GM12878 (cell line): ENCODE data around the gene NRG2. TPM values are rescaled to one million over a fixed set of nuclear protein-coding genes. Genes with fewer than 3 reads are reported as not detected.

Source experiments
- ASH2L ChIP-seq: fragments of 300-600, 200-600 bp; sonication (generic); IDR thresholded peaks from 2 replicates; pipeline ENCODE4 v1.6.1; 2017; ENCODE audit warnings: low read depth, mild to moderate bottlenecking, borderline replicate concordance
- ATF7 ChIP-seq: fragments of 450-650 bp; IDR thresholded peaks from 2 replicates; pipeline ENCODE4 v1.6.1; 2016; ENCODE audit warnings: low read depth, mild to moderate bottlenecking
- BACH1 ChIP-seq: fragments of 450-650 bp; IDR thresholded peaks from 2 replicates; pipeline ENCODE4 v1.6.1; 2017; ENCODE audit warnings: mild to moderate bottlenecking, borderline replicate concordance
- CHD2 ChIP-seq: IDR thresholded peaks from 2 replicates; pipeline ENCODE4 v1.6.1; 2011; ENCODE audit warnings: low read depth, low read length, improper control_type of control experiment, borderline replicate concordance
- CHD4 ChIP-seq: fragments of 200-600 bp; sonication (generic); IDR thresholded peaks from 2 replicates; pipeline ENCODE4 v1.6.1; 2016; ENCODE audit warnings: mild to moderate bottlenecking
- CREM ChIP-seq: IDR thresholded peaks from 2 replicates; pipeline ENCODE4 v1.6.1; 2014; ENCODE audit warnings: antibody characterized with exemption, low read depth
- DPF2 ChIP-seq: fragments of 450-650 bp; IDR thresholded peaks from 2 replicates; pipeline ENCODE4 v1.6.1; 2017; ENCODE audit warnings: mild to moderate bottlenecking
- EED ChIP-seq: sonication (generic); IDR thresholded peaks from 2 replicates; pipeline ENCODE4 v1.6.1; 2016; ENCODE audit warnings: antibody characterized with exemption, low read depth
- FOXK2 ChIP-seq: fragments of 450-650 bp; IDR thresholded peaks from 2 replicates; pipeline ENCODE4 v1.6.1; 2017; ENCODE audit warnings: mild to moderate bottlenecking, moderate library complexity
- GABPA ChIP-seq: IDR thresholded peaks from 2 replicates; pipeline ENCODE4 v1.6.1; 2014; ENCODE audit warnings: antibody characterized with exemption, low read depth, mild to moderate bottlenecking, inconsistent platforms
- HDGF ChIP-seq: fragments of 450-650 bp; IDR thresholded peaks from 2 replicates; pipeline ENCODE4 v1.6.1; 2016; ENCODE audit warnings: antibody characterized with exemption
- HSF1 ChIP-seq: fragments of 150-350 bp; IDR thresholded peaks from 2 replicates; pipeline ENCODE4 v1.6.1; 2014; ENCODE audit warnings: mild to moderate bottlenecking, low read depth, low read length
- IKZF1 ChIP-seq: fragments of 450-650 bp; conservative IDR thresholded peaks from 2 replicates; pipeline ENCODE4 v1.6.1; 2017; ENCODE audit warnings: antibody characterized with exemption, mild to moderate bottlenecking
- IRF5 ChIP-seq: fragments of 450-650 bp; IDR thresholded peaks from 2 replicates; pipeline ENCODE4 v1.6.1; 2017; ENCODE audit warnings: borderline replicate concordance
- MAX ChIP-seq: IDR thresholded peaks from 2 replicates; pipeline ENCODE4 v1.6.1; 2012; ENCODE audit warnings: low read depth, low read length, improper control_type of control experiment
- NR2C1 ChIP-seq: fragments of 450-650 bp; IDR thresholded peaks from 2 replicates; pipeline ENCODE4 v1.6.1; 2017; ENCODE audit warnings: antibody characterized with exemption, mild to moderate bottlenecking, moderate library complexity
- PAX5 ChIP-seq: IDR thresholded peaks from 2 replicates; pipeline ENCODE4 v1.6.1; 2011; ENCODE audit warnings: low read depth, low read length, borderline replicate concordance
- PAX8 ChIP-seq: fragments of 450-650 bp; IDR thresholded peaks from 2 replicates; pipeline ENCODE4 v1.6.1; 2017; ENCODE audit warnings: mild to moderate bottlenecking, moderate library complexity
- RELB ChIP-seq: fragments of 450-650 bp; IDR thresholded peaks from 2 replicates; pipeline ENCODE4 v1.6.1; 2017; ENCODE audit warnings: low read depth, mild to moderate bottlenecking, moderate library complexity
- RUNX3 ChIP-seq: IDR thresholded peaks from 2 replicates; pipeline ENCODE4 v1.6.1; 2012; ENCODE audit warnings: low read length, inconsistent platforms
- SP1 ChIP-seq: IDR thresholded peaks from one replicate; pipeline ENCODE4 v1.6.1; 2011; ENCODE audit warnings: low read depth, low read length
- TCF12 ChIP-seq: IDR thresholded peaks from 2 replicates; pipeline ENCODE4 v1.6.1; 2011; ENCODE audit warnings: low read depth, mild to moderate bottlenecking, low read length
- TCF7 ChIP-seq: IDR thresholded peaks from 2 replicates; pipeline ENCODE4 v1.6.1; 2014; ENCODE audit warnings: antibody characterized with exemption, borderline replicate concordance
- ZBTB33 ChIP-seq: fragments of 450-650 bp; IDR thresholded peaks from 2 replicates; pipeline ENCODE4 v1.6.1; 2017; ENCODE audit warnings: mild to moderate bottlenecking
- ZNF622 ChIP-seq: fragments of 450-650 bp; IDR thresholded peaks from 2 replicates; pipeline ENCODE4 v1.6.1; 2017; ENCODE audit warnings: mild to moderate bottlenecking, inconsistent platforms
- polyA plus RNA-seq, 11 experiments: library from polyadenylated mRNA; depleted of rRNA in 4 of 11; unstranded in 6 of 11; stranded (reverse) in 5 of 11; fragments of >200 nt; fragmentation: Nextera tagmentation in 4 of 11; fragmentation: Illumina TruSeq in 1 of 11; extraction: Ambion mirVana in 4 of 11; extraction: Trizol in 1 of 11; gene quantifications; 1 replicate in 1 of 11; 2 replicates in 10 of 11; pipeline versions ENCODE4 v1.2.1 to v1.2.3, GENCODE V29; 2011 to 2016; ENCODE audit warnings: inconsistent platforms in 2 of 11, missing spikeins in 2 of 11, low read depth in 1 of 11
- total RNA-seq, 4 experiments: library from RNA; depleted of rRNA in 3 of 4; stranded (reverse); fragments of >200 nt in 3 of 4; fragmentation: Illumina TruSeq in 1 of 4; extraction: Trizol in 1 of 4; gene quantifications; 2 replicates each; pipeline versions ENCODE4 v1.2.1 to v1.2.3, GENCODE V29; 2013 to 2021

NRG2 gene
- total and polyA plus RNA-seq, 10 of the 15 experiments (the other 5 are each of a cell fraction or from before 2014, with no cell fraction given): 0.10 to 21.7 (median 9.6) TPM

GRCh38 chr5:140041492-140042392, 1.4 kb downstream of the NRG2 start (continued):
- no peak for TF ChIP-seq CHD4
- no peak for TF ChIP-seq PAX8
- TF ChIP-seq NR2C1: no peak
- no peak for TF ChIP-seq FOXK2
- peak; percentile 48; the same call in 1 of the 2 replicates for TF ChIP-seq RELB
- TF ChIP-seq CREM: no peak
- TF ChIP-seq SP1: no peak
- TF ChIP-seq ASH2L: no peak
- no peak for TF ChIP-seq IRF5
- no peak for TF ChIP-seq ZBTB33
- TF ChIP-seq ZNF622: no peak
- TF ChIP-seq TCF7: no peak
- TF ChIP-seq ATF7: no peak
- TF ChIP-seq DPF2: no peak; the same call in 1 of the 2 replicates
- peak; percentile 5; the same call in 1 of the 2 replicates for TF ChIP-seq EED
- TF ChIP-seq MAX: 0 out of 2 replicates have a peak, but pooled peaks have one; percentile 18
- no peak for TF ChIP-seq PAX5
- no peak for TF ChIP-seq BACH1
- TF ChIP-seq IKZF1: peak; percentile 22; the same call in 1 of the 2 replicates
- TF ChIP-seq GABPA: no peak
- 0 out of 2 replicates have a peak, but pooled peaks have one; percentile 37 for TF ChIP-seq CHD2
- 0 out of 2 replicates have a peak, but pooled peaks have one; percentile 3 for TF ChIP-seq RUNX3
- TF ChIP-seq TCF12: no peak
- TF ChIP-seq HSF1: no peak
- TF ChIP-seq HDGF: peak; percentile 48; the same call in 1 of the 2 replicates
